Loucy (cell line): ENCODE results near the gene ZDHHC11.

Experiments
- H2AFZ ChIP-seq: fragments of 200-600 bp; sonication (generic); 2 replicates; pipeline ENCODE4 v1.6.0; 2016; ENCODE audit warnings: antibody characterized with exemption, mild to moderate bottlenecking, low read length, moderate library complexity
- H3F3A ChIP-seq: fragments of 200-600 bp; 2 replicates; pipeline ENCODE4 v1.6.0; 2016; ENCODE audit warnings: antibody characterized with exemption, low read depth, mild to moderate bottlenecking
- H3K27me3 ChIP-seq: fragments of 200-600 bp; sonication (generic); 2 replicates; pipeline ENCODE4 v1.6.1; 2014; ENCODE audit warnings: low read length, mild to moderate bottlenecking; ENCODE audit not compliant: insufficient read depth, poor library complexity, severe bottlenecking
- H3K36me3 ChIP-seq: fragments of 200-600 bp; sonication (generic); 2 replicates; pipeline ENCODE4 v1.6.1; 2016; ENCODE audit warnings: low read length; ENCODE audit not compliant: insufficient read depth
- H3K4me1 ChIP-seq: fragments of 200-600 bp; sonication (generic); 2 replicates; pipeline ENCODE4 v1.5.1; 2014; ENCODE audit warnings: low read length, mild to moderate bottlenecking; ENCODE audit not compliant: insufficient read depth, poor library complexity, severe bottlenecking
- H3K4me2 ChIP-seq: fragments of 200-600 bp; sonication (generic); 2 replicates; pipeline ENCODE4 v1.6.0; 2014; ENCODE audit warnings: antibody characterized with exemption, low read length, low read depth, mild to moderate bottlenecking; ENCODE audit not compliant: poor library complexity, severe bottlenecking
- H3K4me3 ChIP-seq: fragments of 200-600 bp; sonication (generic); 2 replicates; pipeline ENCODE4 v1.5.1; 2014; ENCODE audit warnings: low read length, mild to moderate bottlenecking, mixed read lengths; ENCODE audit not compliant: poor library complexity, severe bottlenecking
- H3K79me2 ChIP-seq: fragments of 200-600 bp; sonication (generic); 2 replicates; pipeline ENCODE4 v1.6.1; 2014; ENCODE audit warnings: low read length; ENCODE audit not compliant: insufficient read depth
- H3K9ac ChIP-seq: fragments of 200-600 bp; sonication (generic); 2 replicates; pipeline ENCODE4 v1.6.0; 2014; ENCODE audit warnings: mild to moderate bottlenecking, low read depth, low read length, moderate library complexity; ENCODE audit not compliant: poor library complexity, severe bottlenecking
- H3K9me2 ChIP-seq: fragments of 200-600 bp; sonication (generic); replicated peaks from 2 replicates; pipeline ENCODE4 v1.6.1; 2016; ENCODE audit warnings: low read depth, low read length, mixed read lengths
- H3K9me3 ChIP-seq: fragments of 200-600 bp; sonication (generic); 2 replicates; pipeline ENCODE4 v1.6.1; 2014; ENCODE audit warnings: mild to moderate bottlenecking, antibody characterized with exemption, low read length, low read depth; ENCODE audit not compliant: insufficient read depth
- H4K20me1 ChIP-seq: fragments of 200-600 bp; sonication (generic); 2 replicates; pipeline ENCODE4 v1.6.0; 2014; ENCODE audit warnings: antibody characterized with exemption, low read length, mild to moderate bottlenecking; ENCODE audit not compliant: insufficient read depth, poor library complexity, severe bottlenecking
- EZH2phosphoT487 ChIP-seq: fragments of 200-600 bp; IDR thresholded peaks from 2 replicates; pipeline ENCODE4 v1.6.1; 2018; ENCODE audit warnings: antibody characterized with exemption, mild to moderate bottlenecking, moderate library complexity, borderline replicate concordance
- TF ChIP-seq, protein P1 (sequence below): fragments of 200-600 bp; sonication (generic); conservative IDR thresholded peaks from 2 replicates; pipeline ENCODE4 v1.5.1; 2014; ENCODE audit warnings: mild to moderate bottlenecking, antibody characterized with exemption, low read length

ZDHHC11 gene

DNA sequence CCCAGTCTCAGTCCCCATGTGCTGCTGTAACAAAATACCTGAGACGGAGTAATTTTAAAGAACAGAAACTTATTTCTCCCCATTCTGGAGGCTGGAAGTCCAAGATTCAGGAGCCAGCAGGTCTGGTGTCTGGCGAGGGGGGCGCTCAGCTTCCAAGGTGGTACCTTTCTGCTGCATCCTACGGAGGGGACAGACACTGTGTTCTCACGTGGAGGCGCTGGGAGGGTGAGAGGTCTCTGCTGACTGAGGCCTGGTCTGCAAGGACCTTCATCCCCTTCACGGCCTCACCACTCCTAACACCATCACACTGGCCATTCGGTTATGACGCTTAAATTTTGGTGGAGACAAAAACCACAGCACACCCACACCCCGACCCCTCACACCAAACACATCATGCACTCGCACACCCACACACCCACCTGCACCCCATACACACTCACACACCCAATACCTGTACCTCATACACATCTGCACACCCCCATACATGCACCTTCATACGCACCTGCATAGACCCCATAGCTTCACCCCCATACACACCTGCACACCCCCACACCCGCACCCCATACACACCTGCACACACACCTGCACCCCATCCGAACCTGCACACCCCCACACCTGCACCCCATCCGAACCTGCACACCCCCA lies 9.8 kb upstream of the ZDHHC11 start:
- no peaks in the 10 kb centered on the region for H3K27me3 ChIP-seq
- no peaks in the 10 kb centered on the region for H3K79me2 ChIP-seq
- no peak for TF ChIP-seq EZH2phosphoT487
- TF ChIP-seq, protein P1, sequence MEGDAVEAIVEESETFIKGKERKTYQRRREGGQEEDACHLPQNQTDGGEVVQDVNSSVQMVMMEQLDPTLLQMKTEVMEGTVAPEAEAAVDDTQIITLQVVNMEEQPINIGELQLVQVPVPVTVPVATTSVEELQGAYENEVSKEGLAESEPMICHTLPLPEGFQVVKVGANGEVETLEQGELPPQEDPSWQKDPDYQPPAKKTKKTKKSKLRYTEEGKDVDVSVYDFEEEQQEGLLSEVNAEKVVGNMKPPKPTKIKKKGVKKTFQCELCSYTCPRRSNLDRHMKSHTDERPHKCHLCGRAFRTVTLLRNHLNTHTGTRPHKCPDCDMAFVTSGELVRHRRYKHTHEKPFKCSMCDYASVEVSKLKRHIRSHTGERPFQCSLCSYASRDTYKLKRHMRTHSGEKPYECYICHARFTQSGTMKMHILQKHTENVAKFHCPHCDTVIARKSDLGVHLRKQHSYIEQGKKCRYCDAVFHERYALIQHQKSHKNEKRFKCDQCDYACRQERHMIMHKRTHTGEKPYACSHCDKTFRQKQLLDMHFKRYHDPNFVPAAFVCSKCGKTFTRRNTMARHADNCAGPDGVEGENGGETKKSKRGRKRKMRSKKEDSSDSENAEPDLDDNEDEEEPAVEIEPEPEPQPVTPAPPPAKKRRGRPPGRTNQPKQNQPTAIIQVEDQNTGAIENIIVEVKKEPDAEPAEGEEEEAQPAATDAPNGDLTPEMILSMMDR, result no peak
- H3K9me3 ChIP-seq, result no peaks in the 10 kb centered on the region
- peaks cover 4% of the 10 kb centered on the region for H3K4me1 ChIP-seq
- no peak overlapping the region for H3K4me2 ChIP-seq
- no peak overlapping the region for H2AFZ ChIP-seq
- no peak overlapping the region for H3K4me3 ChIP-seq
- no peak overlapping the region for H3K9ac ChIP-seq
- H4K20me1 ChIP-seq, result no peaks in the 10 kb centered on the region
- H3K9me2 ChIP-seq, result no peaks in the 10 kb centered on the region
- H3K36me3 ChIP-seq, result peaks cover 26% of the 10 kb centered on the region; the same call in 1 of the 2 replicates
- no peaks in the 10 kb centered on the region for H3F3A ChIP-seq

DNA sequence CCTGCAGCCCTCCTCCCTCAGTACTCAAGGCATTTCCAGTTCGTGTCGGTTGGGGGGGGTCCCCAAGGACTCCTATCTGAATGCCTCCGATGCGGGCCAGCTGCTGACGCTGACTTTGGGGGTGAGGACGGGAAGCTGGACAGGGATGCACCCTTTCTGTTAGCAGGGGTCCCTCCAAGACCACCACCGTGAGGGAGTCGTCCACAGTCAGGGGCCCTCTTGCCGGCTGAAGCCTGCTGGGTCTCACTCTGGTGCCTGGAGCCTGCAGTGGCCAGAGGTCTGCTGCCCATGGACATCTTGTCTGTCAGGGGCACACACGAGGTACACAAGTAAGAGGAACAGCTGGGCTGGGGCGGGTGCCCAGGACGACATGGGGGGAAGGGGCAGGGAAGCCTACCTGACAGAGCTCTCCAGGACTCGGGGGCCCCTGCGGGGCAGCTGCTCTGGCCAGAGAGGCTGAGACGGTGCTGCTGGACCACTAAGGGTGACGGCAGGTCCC lies 9.1 kb upstream of the ZDHHC11 start:
- Histone ChIP-seq H3K4me2 (no peak overlapping the region), H2AFZ (no peak overlapping the region), H3K4me1 (peaks cover 4% of the 10 kb centered on the region), H4K20me1 (no peaks in the 10 kb centered on the region), H3K9me3 (no peaks in the 10 kb centered on the region), H3K36me3 (peaks cover 22% of the 10 kb centered on the region; the same call in 1 of the 2 replicates), H3K9ac (no peak overlapping the region), H3F3A (no peaks in the 10 kb centered on the region), H3K4me3 (no peak overlapping the region), H3K79me2 (no peaks in the 10 kb centered on the region), H3K27me3 (no peaks in the 10 kb centered on the region), H3K9me2 (no peaks in the 10 kb centered on the region)
- TF ChIP-seq, protein P1, result no peak
- TF ChIP-seq EZH2phosphoT487, result no peak

DNA sequence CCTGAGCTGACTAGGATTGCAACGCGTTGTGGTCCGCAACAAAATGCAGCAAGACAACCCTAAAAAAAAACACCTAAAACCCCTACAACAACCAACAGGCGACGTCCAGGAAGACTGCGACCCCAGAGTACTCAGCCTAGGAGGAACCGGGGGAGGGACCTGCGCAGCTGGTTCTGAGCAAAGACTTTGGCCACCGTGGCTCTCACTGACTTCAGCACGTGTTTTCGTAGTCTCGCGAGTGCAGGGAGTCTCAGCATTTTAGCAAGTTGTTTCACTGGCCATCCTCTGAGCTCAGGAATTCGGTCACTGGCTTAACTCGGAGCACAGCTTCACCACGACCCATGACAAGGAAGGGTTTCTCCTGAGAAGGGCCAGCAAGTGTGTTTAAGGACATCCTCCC lies 8.6 kb upstream of the ZDHHC11 start:
- Histone ChIP-seq H3K4me1 (peaks cover 4% of the 10 kb centered on the region), H3K9me2 (no peaks in the 10 kb centered on the region), H3K4me3 (no peak overlapping the region), H2AFZ (no peak overlapping the region), H3K9me3 (no peaks in the 10 kb centered on the region), H3K27me3 (no peaks in the 10 kb centered on the region), H3K36me3 (peaks cover 17% of the 10 kb centered on the region; the same call in 1 of the 2 replicates), H3K9ac (no peak overlapping the region), H3K4me2 (no peak overlapping the region), H4K20me1 (no peaks in the 10 kb centered on the region), H3K79me2 (no peaks in the 10 kb centered on the region), H3F3A (no peaks in the 10 kb centered on the region)
- TF ChIP-seq, protein P1, result no peak
- no peak for TF ChIP-seq EZH2phosphoT487
